ENCODE results near the gene SMIM30. TPM values are rescaled to one million over a fixed set of nuclear protein-coding genes. Genes with fewer than 3 reads are reported as not detected.
"Not testable (repeated sequence)": the region's sequence is repeated elsewhere in the genome, so short reads cannot be mapped to it uniquely, and the experiment has no call there.

Gene SMIM30, protein sequence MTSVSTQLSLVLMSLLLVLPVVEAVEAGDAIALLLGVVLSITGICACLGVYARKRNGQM
- total RNA-seq (2014; rRNA removed; shearing (Covaris generic)) (45.5 and 55.1 TPM in 2 replicates), total RNA-seq (2022) (43.3 and 48.7 TPM in 2 replicates), Bru-seq, nascent RNA (percentile 89 among the genes with signal in this experiment), BruChase-seq, experiment 1, labeled RNA remaining after a 6-hour chase (percentile 88 among the genes with signal in this experiment), BruChase-seq, experiment 2, labeled RNA remaining after a 2-hour chase (percentile 82 among the genes with signal in this experiment)
- long read RNA-seq, transcript SMIM30-201 (3 exons, 1,070 nt) = major isoform, 8 of 10 reads
- long read RNA-seq, partial matches to known transcripts = 0 of 10 reads
- long read RNA-seq, other reads (novel, unspliced or antisense) = 1 of 10 reads

DNA sequence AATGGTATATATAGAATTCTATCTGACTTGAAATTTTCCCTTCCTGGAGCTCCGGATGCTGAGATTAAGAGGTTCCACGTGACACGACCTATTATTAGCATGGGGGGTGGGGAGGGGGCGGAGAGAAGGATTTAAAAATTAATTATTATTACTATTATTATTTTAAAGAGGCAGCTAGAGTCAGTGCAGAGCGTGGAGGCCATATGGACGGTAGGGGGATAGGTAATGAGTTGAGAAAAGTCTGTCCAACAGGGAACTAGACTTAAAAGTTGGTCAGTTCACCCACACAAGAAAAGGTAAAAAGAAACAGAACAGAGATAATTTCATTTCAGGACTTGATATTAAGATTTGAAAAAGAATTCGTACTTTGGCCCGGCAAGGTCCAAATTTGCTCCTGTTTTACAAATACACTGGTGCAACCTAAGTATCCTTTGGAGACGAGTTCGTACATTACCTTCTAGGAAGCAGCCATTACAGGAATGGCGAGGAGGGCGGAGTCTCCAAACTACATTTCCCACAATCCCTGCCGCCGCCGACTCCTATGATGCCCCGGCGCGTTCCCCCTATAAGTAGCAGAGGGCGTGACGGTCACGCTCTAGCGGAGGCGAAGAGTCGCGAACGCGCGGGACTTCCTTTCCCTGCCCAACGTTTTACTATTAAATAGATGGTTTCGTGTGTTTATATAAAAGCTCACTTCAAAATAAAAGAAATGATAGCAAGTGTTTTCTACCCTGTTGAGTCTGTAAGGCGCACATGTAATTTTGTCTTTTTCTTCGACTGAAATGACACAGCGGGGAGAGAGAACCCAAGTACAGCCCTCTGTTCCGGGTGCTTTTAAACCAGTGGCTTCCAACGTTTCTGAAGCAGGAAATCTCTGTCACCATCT lies at the start of gene SMIM30:
Gene SMIM30 (minus strand): TSS at position 481 of the 886 bp plus-strand sequence. CDS start 976 bp downstream, outside the sequence.
- POLR2A ChIA-PET = interaction anchor here (0.6 to 1.6 kb wide), 8 partner anchors 10 to 144 kb away, joined by 3 to 15 read pairs (median 4); no protein-coding TSS in a partner anchor
- no peaks in the 10 kb centered on the region; the same call in 1 of the 2 replicates for H3K36me3 ChIP-seq (ENCODE audit: insufficient read depth, low read length)
- H3K4me3 ChIP-seq (ENCODE audit: low read depth, low read length, poor library complexity, severe bottlenecking) = peak within 1 kb of the TSS; percentile 78
- H3K4me1 ChIP-seq (ENCODE audit: insufficient read depth, low read length, poor library complexity, severe bottlenecking) = peaks cover 49% of the 10 kb centered on the region
- intact Hi-C loops (cut with micrococcal nuclease; ENCODE audit: unreplicated experiment) = loop anchor here (1.0 to 10.0 kb wide), 2 partner anchors 24 to 914 kb away; partner anchors contain the start of genes DOCK4 and ZNF277
- H2AFZ ChIP-seq (ENCODE audit: low read length) = peak within 1 kb of the TSS; percentile 95
- no peaks in the 10 kb centered on the region for H4K20me1 ChIP-seq (ENCODE audit: insufficient read depth, low read length)
- H3K79me2 ChIP-seq (ENCODE audit: insufficient read depth, low read depth, low read length) = no peaks in the 10 kb centered on the region
- H3K4me2 ChIP-seq (ENCODE audit: low read length) = peak within 1 kb of the TSS; percentile 65
- DNase-seq (ENCODE audit: low spot score) = peak; percentile 93
- BruUV-seq (replicated peaks) = TSS peak; percentile 94
- H3K9me2 ChIP-seq (ENCODE audit: insufficient read depth, low read length) = no peaks in the 10 kb centered on the region
- no peaks in the 10 kb centered on the region for H3K9me3 ChIP-seq (ENCODE audit: low read length)
- TF ChIP-seq EZH2phosphoT487 (IDR thresholded peaks at IDR 0.05; ENCODE audit: borderline replicate concordance, low read depth, low read length) = no peak
- TF ChIP-seq, protein P1, sequence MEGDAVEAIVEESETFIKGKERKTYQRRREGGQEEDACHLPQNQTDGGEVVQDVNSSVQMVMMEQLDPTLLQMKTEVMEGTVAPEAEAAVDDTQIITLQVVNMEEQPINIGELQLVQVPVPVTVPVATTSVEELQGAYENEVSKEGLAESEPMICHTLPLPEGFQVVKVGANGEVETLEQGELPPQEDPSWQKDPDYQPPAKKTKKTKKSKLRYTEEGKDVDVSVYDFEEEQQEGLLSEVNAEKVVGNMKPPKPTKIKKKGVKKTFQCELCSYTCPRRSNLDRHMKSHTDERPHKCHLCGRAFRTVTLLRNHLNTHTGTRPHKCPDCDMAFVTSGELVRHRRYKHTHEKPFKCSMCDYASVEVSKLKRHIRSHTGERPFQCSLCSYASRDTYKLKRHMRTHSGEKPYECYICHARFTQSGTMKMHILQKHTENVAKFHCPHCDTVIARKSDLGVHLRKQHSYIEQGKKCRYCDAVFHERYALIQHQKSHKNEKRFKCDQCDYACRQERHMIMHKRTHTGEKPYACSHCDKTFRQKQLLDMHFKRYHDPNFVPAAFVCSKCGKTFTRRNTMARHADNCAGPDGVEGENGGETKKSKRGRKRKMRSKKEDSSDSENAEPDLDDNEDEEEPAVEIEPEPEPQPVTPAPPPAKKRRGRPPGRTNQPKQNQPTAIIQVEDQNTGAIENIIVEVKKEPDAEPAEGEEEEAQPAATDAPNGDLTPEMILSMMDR (conservative IDR thresholded peaks at IDR 0.05; ENCODE audit: low read length) = no peak
- peak within 1 kb of the TSS; percentile 48 for H3K27ac ChIP-seq (ENCODE audit: low read depth, low read length, poor library complexity, severe bottlenecking)
- CTCF ChIA-PET (ENCODE audit: unreplicated experiment) = no interaction called here

DNA sequence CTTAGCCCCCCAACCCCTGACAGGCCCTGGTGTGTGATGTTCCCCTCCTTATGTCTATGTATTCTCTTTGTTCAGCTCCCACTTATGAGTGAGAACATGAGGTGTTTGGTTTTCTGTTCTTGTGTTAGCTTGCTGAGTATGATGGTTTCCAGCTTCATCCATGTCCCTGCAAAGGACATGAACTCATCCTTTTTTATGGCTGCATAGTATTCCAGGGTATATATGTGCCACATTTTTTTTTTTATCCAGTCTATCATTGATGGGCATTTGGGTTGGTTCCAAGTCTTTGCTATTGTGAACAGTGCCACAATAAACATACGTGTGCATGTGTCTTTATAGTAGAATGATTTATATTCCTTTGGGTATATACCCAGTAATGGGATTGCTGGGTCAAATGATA lies 47.8 kb upstream of the SMIM30 start:
- POLR2A ChIA-PET; intact Hi-C loops (cut with micrococcal nuclease; ENCODE audit: unreplicated experiment); DNase-seq (ENCODE audit: low spot score); H3K36me3 ChIP-seq (ENCODE audit: insufficient read depth, low read length); H3K79me2 ChIP-seq (ENCODE audit: insufficient read depth, low read depth, low read length); H3K27ac ChIP-seq (ENCODE audit: low read depth, low read length, poor library complexity, severe bottlenecking); H3K4me2 ChIP-seq (ENCODE audit: low read length); CTCF ChIA-PET (ENCODE audit: unreplicated experiment); H3K9me3 ChIP-seq (ENCODE audit: low read length); H3K4me1 ChIP-seq (ENCODE audit: insufficient read depth, low read length, poor library complexity, severe bottlenecking); BruUV-seq (replicated peaks); H3K4me3 ChIP-seq (ENCODE audit: low read depth, low read length, poor library complexity, severe bottlenecking); H2AFZ ChIP-seq (ENCODE audit: low read length); H4K20me1 ChIP-seq (ENCODE audit: insufficient read depth, low read length); H3K9me2 ChIP-seq (ENCODE audit: insufficient read depth, low read length): not testable (repeated sequence)

DNA sequence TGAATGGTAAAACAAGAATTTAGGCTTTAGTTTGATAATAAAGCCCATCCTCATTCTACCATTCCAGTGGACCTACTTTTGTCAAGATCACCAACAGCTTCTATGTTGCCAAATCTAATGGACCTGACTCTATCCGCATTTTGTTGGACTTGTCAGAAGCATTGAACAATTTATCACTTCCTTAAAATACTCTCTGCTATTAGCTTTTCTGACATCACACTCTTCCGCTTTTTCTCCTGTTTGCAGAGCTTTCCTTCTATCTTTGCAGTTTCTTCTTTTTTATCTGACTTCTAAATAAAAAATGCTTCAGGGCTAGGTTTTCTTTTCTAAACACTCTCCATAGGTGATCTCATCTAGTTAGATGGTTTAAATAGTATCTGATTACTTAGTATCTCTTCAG lies 42.7 kb upstream of the SMIM30 start:
- intact Hi-C loops (cut with micrococcal nuclease; ENCODE audit: unreplicated experiment) = no loop called here
- DNase-seq (ENCODE audit: low spot score) = no peak
- no peaks in the 10 kb centered on the region for H3K36me3 ChIP-seq (ENCODE audit: insufficient read depth, low read length)
- H3K4me2 ChIP-seq (ENCODE audit: low read length) = no peak overlapping the region
- no peaks in the 10 kb centered on the region for H3K9me2 ChIP-seq (ENCODE audit: insufficient read depth, low read length)
- H3K4me3 ChIP-seq (ENCODE audit: low read depth, low read length, poor library complexity, severe bottlenecking) = no peak overlapping the region
- H3K4me1 ChIP-seq (ENCODE audit: insufficient read depth, low read length, poor library complexity, severe bottlenecking) = no peaks in the 10 kb centered on the region
- no peaks in the 10 kb centered on the region for H3K9me3 ChIP-seq (ENCODE audit: low read length)
- BruUV-seq (replicated peaks) = no TSS peak
- no peak for TF ChIP-seq EZH2phosphoT487 (IDR thresholded peaks at IDR 0.05; ENCODE audit: borderline replicate concordance, low read depth, low read length)
- TF ChIP-seq, protein P1 (conservative IDR thresholded peaks at IDR 0.05; ENCODE audit: low read length) = no peak
- H3K79me2 ChIP-seq (ENCODE audit: insufficient read depth, low read depth, low read length) = no peaks in the 10 kb centered on the region
- H3K27ac ChIP-seq (ENCODE audit: low read depth, low read length, poor library complexity, severe bottlenecking) = no peak overlapping the region
- CTCF ChIA-PET (ENCODE audit: unreplicated experiment) = no interaction called here
- POLR2A ChIA-PET = interaction anchor here (1.0 kb wide), 1 partner anchor 262 kb away, joined by 3 read pairs; no protein-coding TSS in a partner anchor
- H2AFZ ChIP-seq (ENCODE audit: low read length) = no peak overlapping the region
- H4K20me1 ChIP-seq (ENCODE audit: insufficient read depth, low read length) = no peaks in the 10 kb centered on the region
